Activated T-helper 1 cell treated with anti-CD3 and anti-CD28 coated beads, Interleukin-12 subunit alpha, Interleukin-12 subunit beta, Interleukin-2, Interleukin-4 antibody, amounts not matched to agents 30 ng/mL and 10 ng/mL and 1 ng/mL, durations not matched to agents 14 hours and 24 hours and 36 hours (primary cell): ENCODE results near the gene NUP62. TPM values are rescaled to one million over a fixed set of nuclear protein-coding genes. Genes with fewer than 3 reads are reported as not detected.

Source experiments
- DNase-seq: peaks from one replicate; pipeline ENCODE4 v3.0.0; 2021; ENCODE audit warnings: low spot score
- H3K27ac Mint-ChIP-seq: one replicate; pipeline ENCODE4 v1.8.0; 2021; ENCODE audit warnings: mild to moderate bottlenecking, mixed read lengths
- H3K27me3 Mint-ChIP-seq: one replicate; pipeline ENCODE4 v1.8.0; 2022; ENCODE audit warnings: mild to moderate bottlenecking, moderate library complexity, mixed read lengths; ENCODE audit not compliant: insufficient read depth
- H3K36me3 Mint-ChIP-seq: one replicate; pipeline ENCODE4 v1.8.0; 2021; ENCODE audit warnings: low read depth, mixed read lengths
- H3K4me1 Mint-ChIP-seq: one replicate; pipeline ENCODE4 v1.8.0; 2021; ENCODE audit warnings: low read depth, mixed read lengths
- H3K4me3 Mint-ChIP-seq: one replicate; pipeline ENCODE4 v1.8.0; 2021; ENCODE audit warnings: mild to moderate bottlenecking, moderate library complexity, mixed read lengths
- H3K9me3 Mint-ChIP-seq: one replicate; pipeline ENCODE4 v1.8.0; 2021; ENCODE audit warnings: mixed read lengths
- intact Hi-C: fragments of 100-400 bp; cut with micrococcal nuclease; formaldehyde crosslinking; loops from one replicate; pipeline ENCODE4 v1.15.1; 2024
- total RNA-seq: library from RNA; stranded (reverse); gene quantifications from 2 replicates; pipeline ENCODE4 v1.2.3, GENCODE V29; 2022

NUP62 gene
- total RNA-seq, 1 donor from 2014 or later = 231 TPM

DNA sequence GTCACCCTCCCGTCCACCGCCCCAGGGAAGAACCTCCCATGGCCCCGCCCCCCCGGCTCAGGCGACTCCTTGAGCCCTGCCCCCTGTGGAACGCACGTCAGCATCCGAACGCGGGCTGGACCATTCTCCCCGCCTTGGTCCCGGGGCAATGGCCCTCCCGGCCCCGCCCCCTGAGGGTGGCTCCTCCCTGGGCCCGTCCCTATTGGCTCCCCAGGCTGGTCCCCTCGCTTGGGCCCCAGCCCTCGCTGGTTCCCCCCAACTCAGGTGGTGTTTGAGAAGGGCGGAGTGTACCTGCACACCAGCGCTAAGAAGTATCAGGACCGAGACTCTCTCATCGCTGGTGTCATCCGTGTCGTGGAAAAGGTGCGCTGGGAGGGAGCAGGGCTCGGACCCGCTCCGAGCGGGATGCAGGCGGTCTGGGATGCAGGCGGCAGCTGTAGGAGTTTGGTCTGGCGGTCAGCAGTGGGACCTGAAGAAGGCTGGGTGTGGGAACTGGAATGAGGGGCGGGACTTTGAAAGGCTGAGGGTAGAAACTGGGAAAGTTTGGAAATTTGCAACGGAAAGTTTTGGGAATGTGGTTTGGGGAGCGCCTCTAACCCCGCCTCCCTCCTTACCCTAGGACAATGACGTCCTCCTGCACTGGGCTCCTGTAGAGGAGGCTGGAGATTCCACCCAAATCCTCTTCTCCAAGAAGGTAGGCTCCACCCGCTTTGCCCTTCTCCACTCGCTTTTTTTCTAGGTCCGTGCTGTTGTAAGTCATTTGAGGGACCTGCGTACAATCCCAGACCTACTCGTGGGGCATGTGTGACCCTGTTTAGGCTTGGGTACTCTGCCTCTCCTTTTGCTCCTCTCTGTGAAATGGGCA is 51.2 kb downstream of the NUP62 start:
- peak; percentile 99 for DNase-seq
- Mint-ChIP-seq H3K4me3 (no peak overlapping the region), H3K9me3 (no peaks in the 10 kb centered on the region), H3K27ac (no peak overlapping the region), H3K4me1 (peaks cover 30% of the 10 kb centered on the region), H3K36me3 (peaks cover 30% of the 10 kb centered on the region), H3K27me3 (no peaks in the 10 kb centered on the region)
- intact Hi-C loops = loop anchor here (1.0 to 5.0 kb wide), 13 partner anchors 9 to 498 kb away; partner anchors contain the start of genes ALDH16A1, ATF5, NR1H2 and NUP62

- intact Hi-C loops = loop anchor here (1.0 to 5.0 kb wide), 13 partner anchors 8 to 499 kb away; partner anchors contain the start of genes ALDH16A1, ATF5, NR1H2 and NUP62
These were observed 52.1 kb downstream of the NUP62 start, which contains the start of the genes AKT1S1 and TBC1D17 for GRCh38 chr19:49877020-49877878. Gene AKT1S1, minus strand, starts transcription at chr19:49877355. Its CDS starts 4,060 bp downstream, at chr19:49873295. Gene TBC1D17, plus strand, starts transcription at chr19:49877702. Its CDS starts 22 bp downstream, at chr19:49877724.

GRCh38 chr19:49876422-49877019 is 52.8 kb downstream of the NUP62 start:
- no peaks in the 10 kb centered on the region for H3K27me3 Mint-ChIP-seq
- H3K27ac Mint-ChIP-seq = no peak overlapping the region
- H3K9me3 Mint-ChIP-seq = no peaks in the 10 kb centered on the region
- H3K4me3 Mint-ChIP-seq = no peak overlapping the region
- H3K4me1 Mint-ChIP-seq = peaks cover 36% of the 10 kb centered on the region
- DNase-seq = peak; percentile 97
- intact Hi-C loops = loop anchor here (1.0 to 5.0 kb wide), 15 partner anchors 7 to 500 kb away; partner anchors contain the start of genes ALDH16A1, ATF5, FUZ and NR1H2
- H3K36me3 Mint-ChIP-seq = peaks cover 24% of the 10 kb centered on the region

More at GRCh38 chr19:49877020-49877878, 52.1 kb downstream of the NUP62 start, which contains the start of the genes AKT1S1 and TBC1D17:
- Mint-ChIP-seq H3K27ac (no peak within 1 kb of the TSS), H3K27me3 (no peaks in the 10 kb centered on the region), H3K4me1 (peaks cover 30% of the 10 kb centered on the region), H3K36me3 (peaks cover 25% of the 10 kb centered on the region), H3K9me3 (no peaks in the 10 kb centered on the region), H3K4me3 (no peak within 1 kb of the TSS)
- DNase-seq = peak; percentile 99

DNA sequence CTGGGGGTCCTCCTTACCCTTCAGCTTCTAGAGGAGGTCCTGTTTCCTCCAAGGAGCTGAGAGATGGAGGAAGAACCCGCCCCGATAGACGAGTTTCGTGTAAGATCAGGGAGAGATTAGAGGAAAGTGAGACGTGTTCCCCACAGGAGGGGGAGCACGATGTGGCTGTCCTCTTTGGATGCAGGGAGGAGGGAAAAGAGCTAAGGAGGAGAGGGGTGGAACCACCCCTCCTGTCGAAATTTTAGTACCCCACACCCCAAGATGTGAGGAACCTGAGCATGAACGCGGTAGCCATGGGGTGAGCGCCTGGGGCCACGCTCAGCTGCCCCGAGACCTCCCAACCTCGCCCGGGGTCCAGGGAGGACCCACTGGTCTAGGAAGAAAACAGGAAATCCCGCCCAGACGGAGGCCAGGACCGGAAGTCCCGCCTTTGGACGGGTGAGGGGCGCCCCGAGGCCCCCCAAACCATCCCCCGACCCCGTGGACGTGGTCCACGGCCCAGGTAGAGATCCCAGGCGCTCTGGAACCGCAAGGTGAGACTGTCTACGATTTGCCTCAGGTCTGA is 53.4 kb downstream of the NUP62 start:
- Mint-ChIP-seq H3K9me3 (no peaks in the 10 kb centered on the region), H3K4me3 (no peak overlapping the region), H3K4me1 (peaks cover 37% of the 10 kb centered on the region), H3K27me3 (no peaks in the 10 kb centered on the region), H3K27ac (no peak overlapping the region), H3K36me3 (peaks cover 21% of the 10 kb centered on the region)
- DNase-seq = peak; percentile 60
- intact Hi-C loops = loop anchor here (1.0 to 5.0 kb wide), 4 partner anchors 63 to 423 kb away; partner anchors contain the start of genes ALDH16A1 and FUZ

GRCh38 chr19:49875177-49875576 is 54.1 kb downstream of the NUP62 start:
- Mint-ChIP-seq H3K4me3 (no peak overlapping the region), H3K27me3 (no peaks in the 10 kb centered on the region), H3K4me1 (peaks cover 44% of the 10 kb centered on the region), H3K9me3 (no peaks in the 10 kb centered on the region), H3K36me3 (peaks cover 15% of the 10 kb centered on the region), H3K27ac (peak overlapping the region; percentile 40)
- intact Hi-C loops = loop anchor here (5.0 kb wide), 1 partner anchor 107 kb away; no protein-coding TSS in a partner anchor
- DNase-seq = no peak

DNA sequence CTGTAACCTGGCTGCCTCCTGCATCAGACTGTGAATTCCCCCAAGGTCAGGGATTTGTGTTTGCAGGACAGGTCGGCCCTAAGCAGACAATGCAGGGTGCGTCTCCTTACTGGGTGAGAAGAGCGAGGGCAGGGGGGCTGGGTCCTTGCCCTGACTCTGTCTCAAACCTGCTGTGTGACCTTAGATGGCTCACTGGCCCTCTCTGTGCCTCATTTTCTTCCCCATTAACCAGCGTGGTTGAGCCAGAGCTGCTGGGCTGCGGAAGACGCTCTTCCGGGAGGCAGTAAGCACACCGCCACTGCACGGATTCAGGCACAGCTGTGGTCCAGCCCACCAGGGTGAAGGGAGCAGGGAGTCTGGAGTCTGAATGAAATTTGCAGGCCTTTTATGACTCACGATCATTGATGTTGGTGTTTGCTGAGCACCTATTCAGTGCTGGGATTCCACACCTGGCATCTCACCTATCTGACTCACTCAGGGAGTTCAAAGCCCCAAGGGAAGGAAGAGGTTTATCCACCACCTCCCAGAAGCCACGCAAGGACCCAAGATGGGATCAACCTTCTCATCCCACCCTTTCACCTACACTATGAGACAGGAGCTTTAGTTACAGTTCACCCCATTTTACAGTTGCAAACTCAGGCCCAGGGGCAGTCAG is 54.7 kb downstream of the NUP62 start:
- Mint-ChIP-seq H3K27ac (peak overlapping the region; percentile 40), H3K27me3 (no peaks in the 10 kb centered on the region), H3K4me1 (peaks cover 46% of the 10 kb centered on the region), H3K9me3 (no peaks in the 10 kb centered on the region), H3K36me3 (peaks cover 13% of the 10 kb centered on the region), H3K4me3 (peak overlapping the region; percentile 46)
- no peak for DNase-seq
- intact Hi-C loops = loop anchor here (5.0 kb wide), 1 partner anchor 108 kb away; no protein-coding TSS in a partner anchor

DNA sequence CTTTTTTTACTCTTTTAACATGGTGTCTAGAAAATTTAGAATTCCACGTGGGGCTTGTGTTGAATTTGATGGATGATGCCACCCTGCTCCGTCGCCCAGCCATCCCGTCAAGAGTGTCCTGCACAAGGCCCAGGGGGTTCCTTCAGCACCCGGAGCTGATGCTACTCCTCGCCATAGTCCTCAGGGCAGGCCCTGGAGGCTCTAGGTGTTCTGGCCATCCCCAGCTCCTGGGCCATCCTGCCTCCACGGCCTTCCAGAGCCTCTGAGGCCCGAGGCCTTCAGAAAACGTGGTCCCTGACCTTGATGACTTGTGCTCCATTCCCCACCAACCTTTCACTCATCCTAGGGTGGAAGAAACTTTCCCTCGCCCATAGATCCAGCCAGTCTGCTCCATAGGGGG is 55.5 kb downstream of the NUP62 start:
- Mint-ChIP-seq H3K9me3 (no peaks in the 10 kb centered on the region), H3K36me3 (peaks cover 9% of the 10 kb centered on the region), H3K27me3 (no peaks in the 10 kb centered on the region), H3K4me1 (peaks cover 40% of the 10 kb centered on the region), H3K4me3 (no peak overlapping the region), H3K27ac (no peak overlapping the region)
- DNase-seq = no peak
- intact Hi-C loops = no loop called here

GRCh38 chr19:49873129-49873521 is 56.2 kb downstream of the NUP62 start:
- Mint-ChIP-seq H3K36me3 (peaks cover 8% of the 10 kb centered on the region), H3K27me3 (no peaks in the 10 kb centered on the region), H3K4me1 (peaks cover 33% of the 10 kb centered on the region), H3K4me3 (no peak overlapping the region), H3K27ac (no peak overlapping the region), H3K9me3 (no peaks in the 10 kb centered on the region)
- intact Hi-C loops = no loop called here
- DNase-seq = no peak

DNA sequence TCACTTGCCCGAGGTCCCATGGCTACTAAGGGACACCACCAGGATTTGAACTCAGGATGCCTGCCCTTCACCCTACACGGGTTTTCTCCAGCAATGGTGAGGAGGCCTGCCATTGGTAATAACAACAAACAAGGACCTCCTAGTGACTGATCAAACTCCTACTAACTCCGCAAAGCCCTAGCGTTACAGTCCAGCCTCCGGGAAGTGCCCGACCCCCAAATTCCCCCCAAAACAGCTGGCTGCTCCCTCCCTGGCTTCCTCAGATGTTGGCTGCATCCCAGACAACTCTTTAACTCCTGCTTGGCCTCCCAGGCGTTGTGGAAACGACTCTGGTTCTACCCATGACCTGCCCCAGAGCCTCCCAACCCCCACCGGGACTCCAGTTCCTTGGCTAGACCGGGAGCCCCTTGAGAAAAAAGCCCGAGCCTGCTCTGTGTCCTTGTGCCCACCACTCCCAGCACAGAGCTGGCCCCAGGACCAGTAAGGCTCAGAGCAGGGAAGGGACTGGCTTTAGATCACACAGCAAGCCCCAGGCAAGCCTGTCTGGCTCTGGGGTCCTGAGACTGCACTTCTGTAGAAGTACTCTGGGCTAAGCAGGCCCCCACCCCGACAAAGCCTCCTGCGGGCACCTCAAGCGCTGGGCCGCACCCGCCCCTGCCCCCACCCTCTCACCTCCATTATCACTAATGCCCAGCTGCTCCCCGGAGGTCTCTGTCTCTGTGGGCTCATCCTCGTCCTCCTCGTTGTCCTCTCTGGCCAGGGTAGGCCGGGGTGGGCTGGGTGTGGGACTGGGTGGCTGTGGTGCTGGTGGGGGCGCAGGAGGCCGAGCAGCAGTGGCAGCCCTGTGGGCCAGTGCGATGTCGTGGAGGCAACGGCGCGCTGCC is 56.8 kb downstream of the NUP62 start:
- no peaks in the 10 kb centered on the region for H3K9me3 Mint-ChIP-seq

GRCh38 chr19:49871349-49871985 is 57.8 kb downstream of the NUP62 start:
- intact Hi-C loops = no loop called here
- Mint-ChIP-seq H3K27ac (peak overlapping the region; percentile 20), H3K36me3 (peaks cover 8% of the 10 kb centered on the region), H3K9me3 (no peaks in the 10 kb centered on the region), H3K27me3 (no peaks in the 10 kb centered on the region), H3K4me3 (peak overlapping the region; percentile 32), H3K4me1 (peaks cover 35% of the 10 kb centered on the region)
- no peak for DNase-seq

More for the DNA sequence above, 56.8 kb downstream of the NUP62 start:
- Mint-ChIP-seq H3K4me3 (peak overlapping the region; percentile 32), H3K27me3 (no peaks in the 10 kb centered on the region), H3K36me3 (peaks cover 5% of the 10 kb centered on the region), H3K27ac (peak overlapping the region; percentile 20), H3K4me1 (peaks cover 30% of the 10 kb centered on the region)
- no peak for DNase-seq
- intact Hi-C loops = no loop called here
